Stimulated activated memory B cell treated with anti-CD40 and anti-IgM and Interleukin-4, amounts not matched to agents 10 μg/mL and 1 μg/mL and 100 μg/mL, for 72 hours (primary cell): ENCODE measurements around the gene TUBA4A.

Source experiments
- ATAC-seq: fragments of 150-1000 bp; cut with Tn5 transposase; 2 replicates; pipeline ENCODE4 v1.10.0; 2021
- H3K27ac Mint-ChIP-seq: one replicate; pipeline ENCODE4 v1.8.0; 2022; ENCODE audit warnings: mild to moderate bottlenecking, mixed read lengths
- H3K27me3 Mint-ChIP-seq: one replicate; pipeline ENCODE4 v1.8.0; 2022; ENCODE audit warnings: mixed read lengths
- H3K36me3 Mint-ChIP-seq: one replicate; pipeline ENCODE4 v1.8.0; 2022; ENCODE audit warnings: mixed read lengths
- H3K4me1 Mint-ChIP-seq: one replicate; pipeline ENCODE4 v1.8.0; 2022; ENCODE audit warnings: mixed read lengths
- H3K4me3 Mint-ChIP-seq: one replicate; pipeline ENCODE4 v1.8.0; 2022; ENCODE audit warnings: mild to moderate bottlenecking, moderate library complexity, mixed read lengths
- H3K9me3 Mint-ChIP-seq: one replicate; pipeline ENCODE4 v1.8.0; 2022; ENCODE audit warnings: mixed read lengths

TUBA4A gene

GRCh38 chr2:219253753-219254589 is at the start of gene TUBA4A:
TSS of gene TUBA4A (minus strand) at chr2:219253918. CDS start at chr2:219253858, 60 bp downstream.
- Mint-ChIP-seq H3K27me3 (no peaks in the 10 kb centered on the region), H3K36me3 (peaks cover 42% of the 10 kb centered on the region), H3K27ac (peak within 1 kb of the TSS; percentile 91), H3K4me3 (peak within 1 kb of the TSS; percentile 77), H3K4me1 (peaks cover 42% of the 10 kb centered on the region), H3K9me3 (no peaks in the 10 kb centered on the region)
- peak; percentile 87 for ATAC-seq

- no peak overlapping the region for H3K4me3 Mint-ChIP-seq
- H3K4me1 Mint-ChIP-seq, result no peaks in the 10 kb centered on the region
- no peak for ATAC-seq
- H3K27ac Mint-ChIP-seq, result no peak overlapping the region
- H3K27me3 Mint-ChIP-seq, result peaks cover 62% of the 10 kb centered on the region
- no peaks in the 10 kb centered on the region for H3K9me3 Mint-ChIP-seq
- H3K36me3 Mint-ChIP-seq, result no peaks in the 10 kb centered on the region
Observed at GRCh38 chr2:219302412-219302968, 48.8 kb upstream of the TUBA4A start.

GRCh38 chr2:219300022-219300421 is 46.3 kb upstream of the TUBA4A start:
- Mint-ChIP-seq H3K27ac (no peak overlapping the region), H3K36me3 (no peaks in the 10 kb centered on the region), H3K4me1 (peaks cover 7% of the 10 kb centered on the region), H3K9me3 (no peaks in the 10 kb centered on the region), H3K27me3 (peaks cover 40% of the 10 kb centered on the region), H3K4me3 (no peak overlapping the region)
- no peak for ATAC-seq

- no peaks in the 10 kb centered on the region for H3K9me3 Mint-ChIP-seq
- no peak overlapping the region for H3K4me3 Mint-ChIP-seq
- H3K4me1 Mint-ChIP-seq, result peaks cover 13% of the 10 kb centered on the region
- H3K36me3 Mint-ChIP-seq, result no peaks in the 10 kb centered on the region
- peaks cover 33% of the 10 kb centered on the region for H3K27me3 Mint-ChIP-seq
- no peak for ATAC-seq
- no peak overlapping the region for H3K27ac Mint-ChIP-seq
Observed at GRCh38 chr2:219299372-219299760, 45.6 kb upstream of the TUBA4A start.

- H3K4me3 Mint-ChIP-seq, result no peak overlapping the region
Observed at GRCh38 chr2:219298759-219299371, 45.1 kb upstream of the TUBA4A start.

GRCh38 chr2:219297766-219298456 is 44.2 kb upstream of the TUBA4A start:
- peaks cover 31% of the 10 kb centered on the region for H3K27me3 Mint-ChIP-seq
- H3K4me1 Mint-ChIP-seq, result peaks cover 20% of the 10 kb centered on the region
- ATAC-seq, result no peak
- H3K9me3 Mint-ChIP-seq, result no peaks in the 10 kb centered on the region
- no peak overlapping the region for H3K4me3 Mint-ChIP-seq
- no peaks in the 10 kb centered on the region for H3K36me3 Mint-ChIP-seq
- H3K27ac Mint-ChIP-seq, result no peak overlapping the region

More at GRCh38 chr2:219298759-219299371, 45.1 kb upstream of the TUBA4A start:
- Mint-ChIP-seq H3K9me3 (no peaks in the 10 kb centered on the region), H3K27ac (no peak overlapping the region), H3K27me3 (peaks cover 33% of the 10 kb centered on the region), H3K36me3 (no peaks in the 10 kb centered on the region), H3K4me1 (peaks cover 18% of the 10 kb centered on the region)
- ATAC-seq, result peak; percentile 74

- Mint-ChIP-seq H3K9me3 (no peaks in the 10 kb centered on the region), H3K36me3 (no peaks in the 10 kb centered on the region), H3K4me3 (no peak overlapping the region), H3K27ac (no peak overlapping the region), H3K4me1 (peaks cover 20% of the 10 kb centered on the region), H3K27me3 (peaks cover 20% of the 10 kb centered on the region)
- no peak for ATAC-seq
Observed at GRCh38 chr2:219296631-219297391, 43.1 kb upstream of the TUBA4A start.

- Mint-ChIP-seq H3K27me3 (peaks cover 13% of the 10 kb centered on the region), H3K9me3 (no peaks in the 10 kb centered on the region), H3K27ac (no peak overlapping the region), H3K4me3 (no peak overlapping the region), H3K4me1 (peaks cover 20% of the 10 kb centered on the region), H3K36me3 (no peaks in the 10 kb centered on the region)
- no peak for ATAC-seq
Observed at GRCh38 chr2:219296142-219296541, 42.4 kb upstream of the TUBA4A start.

- peak overlapping the region; percentile 89 for H3K27ac Mint-ChIP-seq
- H3K27me3 Mint-ChIP-seq, result peaks cover 3% of the 10 kb centered on the region
- peak overlapping the region; percentile 79 for H3K4me3 Mint-ChIP-seq
- H3K9me3 Mint-ChIP-seq, result no peaks in the 10 kb centered on the region
- peak; percentile 91 for ATAC-seq
- peaks cover 20% of the 10 kb centered on the region for H3K4me1 Mint-ChIP-seq
- H3K36me3 Mint-ChIP-seq, result no peaks in the 10 kb centered on the region
Observed at GRCh38 chr2:219294356-219295351, 40.9 kb upstream of the TUBA4A start.

- ATAC-seq, result no peak
- no peaks in the 10 kb centered on the region for H3K36me3 Mint-ChIP-seq
- no peaks in the 10 kb centered on the region for H3K27me3 Mint-ChIP-seq
- H3K27ac Mint-ChIP-seq, result peak overlapping the region; percentile 89
- H3K9me3 Mint-ChIP-seq, result no peaks in the 10 kb centered on the region
- H3K4me3 Mint-ChIP-seq, result peak overlapping the region; percentile 79
- peaks cover 20% of the 10 kb centered on the region for H3K4me1 Mint-ChIP-seq
Observed at GRCh38 chr2:219293736-219294231, 40.1 kb upstream of the TUBA4A start.

- no peaks in the 10 kb centered on the region for H3K9me3 Mint-ChIP-seq
- H3K4me1 Mint-ChIP-seq, result peaks cover 20% of the 10 kb centered on the region
- H3K27ac Mint-ChIP-seq, result no peak overlapping the region
- H3K36me3 Mint-ChIP-seq, result no peaks in the 10 kb centered on the region
- ATAC-seq, result no peak
- H3K4me3 Mint-ChIP-seq, result no peak overlapping the region
- H3K27me3 Mint-ChIP-seq, result no peaks in the 10 kb centered on the region
Observed at GRCh38 chr2:219292616-219293015, 38.9 kb upstream of the TUBA4A start.

- ATAC-seq, result no peak
- H3K27me3 Mint-ChIP-seq, result no peaks in the 10 kb centered on the region
- H3K4me1 Mint-ChIP-seq, result peaks cover 20% of the 10 kb centered on the region
- H3K27ac Mint-ChIP-seq, result no peak overlapping the region
- no peaks in the 10 kb centered on the region for H3K9me3 Mint-ChIP-seq
- no peaks in the 10 kb centered on the region for H3K36me3 Mint-ChIP-seq
- no peak overlapping the region for H3K4me3 Mint-ChIP-seq
Observed at GRCh38 chr2:219291910-219292490, 38.3 kb upstream of the TUBA4A start.

GRCh38 chr2:219291394-219291793 is 37.7 kb upstream of the TUBA4A start:
- Mint-ChIP-seq H3K27ac (no peak overlapping the region), H3K27me3 (no peaks in the 10 kb centered on the region), H3K4me1 (peaks cover 22% of the 10 kb centered on the region), H3K4me3 (no peak overlapping the region), H3K36me3 (peaks cover 2% of the 10 kb centered on the region), H3K9me3 (no peaks in the 10 kb centered on the region)
- no peak for ATAC-seq
